DND-41 (cell line): Measurements from ENCODE around the gene CLIP3.

ENCODE experiments used
- ATAC-seq: fragments of 200-7000 bp; cut with Tn5 transposase; 3 replicates; pipeline ENCODE4 v1.9.1; 2021; ENCODE audit warnings: low read depth; ENCODE audit not compliant: insufficient read depth
- DNase-seq: peaks from one replicate; pipeline ENCODE4 v3.0.0-alpha.2; 2020
- H2AFZ ChIP-seq: 2 replicates; pipeline ENCODE4 v1.6.0; 2012; ENCODE audit warnings: low read depth, low read length
- H3K27ac ChIP-seq: 2 replicates; pipeline ENCODE4 v1.5.1; 2012; ENCODE audit warnings: low read length, inconsistent platforms
- H3K27me3 ChIP-seq: fragments of 200-600 bp; sonication (generic); 2 replicates; pipeline ENCODE4 v1.6.0; 2012; ENCODE audit warnings: low read length, mild to moderate bottlenecking, inconsistent platforms; ENCODE audit not compliant: insufficient read depth, poor library complexity
- H3K36me3 ChIP-seq: 2 replicates; pipeline ENCODE4 v1.5.1; 2012; ENCODE audit warnings: low read length, inconsistent platforms; ENCODE audit not compliant: insufficient read depth
- H3K4me1 ChIP-seq: 2 replicates; pipeline ENCODE4 v1.5.1; 2012; ENCODE audit warnings: mild to moderate bottlenecking, low read length; ENCODE audit not compliant: insufficient read depth
- H3K4me2 ChIP-seq: 2 replicates; pipeline ENCODE4 v1.6.0; 2012; ENCODE audit warnings: mild to moderate bottlenecking, moderate library complexity, low read length, inconsistent platforms; ENCODE audit not compliant: insufficient read depth
- H3K4me3 ChIP-seq, 2 experiments: fragments of 200-600 bp in 1 of 2; shearing (Covaris generic) in 1 of 2; 2 replicates each; pipeline ENCODE4 v1.5.1; 2012 to 2016; ENCODE audit warnings: inconsistent platforms in 2 of 2, low read length in 2 of 2, mild to moderate bottlenecking in 2 of 2, low read depth in 1 of 2, moderate library complexity in 1 of 2
- H3K79me2 ChIP-seq: 2 replicates; pipeline ENCODE4 v1.6.0; 2012; ENCODE audit warnings: low read length, inconsistent platforms; ENCODE audit not compliant: insufficient read depth
- H3K9ac ChIP-seq: 2 replicates; pipeline ENCODE4 v1.6.0; 2012; ENCODE audit warnings: low read depth, mild to moderate bottlenecking, inconsistent platforms, low read length, moderate library complexity
- H3K9me3 ChIP-seq: 2 replicates; pipeline ENCODE4 v1.5.1; 2012; ENCODE audit warnings: low read length, moderate library complexity, mild to moderate bottlenecking, inconsistent platforms; ENCODE audit not compliant: insufficient read depth, severe bottlenecking
- H4K20me1 ChIP-seq: 2 replicates; pipeline ENCODE4 v1.6.0; 2012; ENCODE audit warnings: low read length; ENCODE audit not compliant: insufficient read depth
- CTCF ChIP-seq: IDR thresholded peaks from 2 replicates; pipeline ENCODE4 v1.5.1; 2012; ENCODE audit warnings: borderline replicate concordance, low read length, moderate library complexity, mild to moderate bottlenecking; ENCODE audit not compliant: poor library complexity, severe bottlenecking; ENCODE audit errors: extremely low read depth
- EZH2 ChIP-seq: IDR thresholded peaks from 3 replicates; pipeline ENCODE4 v1.6.1; 2012; ENCODE audit warnings: borderline replicate concordance, low read depth, mild to moderate bottlenecking, moderate library complexity, low read length, inconsistent platforms; ENCODE audit not compliant: severe bottlenecking

The CLIP3 gene

GRCh38 chr19:35991731-35992450 is 40.8 kb downstream of the CLIP3 start:
- no peak for DNase-seq
- Histone ChIP-seq H3K27ac (no peak overlapping the region), H3K9ac (no peak overlapping the region), H2AFZ (no peak overlapping the region), H3K79me2 (peaks cover 22% of the 10 kb centered on the region), H3K4me1 (peaks cover 25% of the 10 kb centered on the region), H4K20me1 (peaks cover 15% of the 10 kb centered on the region; the same call in 1 of the 2 replicates), H3K36me3 (peaks cover 4% of the 10 kb centered on the region; the same call in 1 of the 2 replicates), H3K27me3 (peaks cover 8% of the 10 kb centered on the region), H3K9me3 (no peaks in the 10 kb centered on the region), H3K4me2 (no peak overlapping the region), H3K4me3 (no peak overlapping the region)
- no peak for ATAC-seq
- TF ChIP-seq CTCF, result no peak
- no peak for TF ChIP-seq EZH2

- Histone ChIP-seq H3K9ac (no peak overlapping the region), H3K4me2 (no peak overlapping the region), H3K27me3 (peaks cover 15% of the 10 kb centered on the region), H3K27ac (no peak overlapping the region), H3K4me3 (no peak overlapping the region), H2AFZ (no peak overlapping the region), H3K79me2 (peaks cover 14% of the 10 kb centered on the region), H3K36me3 (no peaks in the 10 kb centered on the region; the same call in 1 of the 2 replicates), H3K4me1 (peaks cover 17% of the 10 kb centered on the region), H4K20me1 (peaks cover 7% of the 10 kb centered on the region; the same call in 1 of the 2 replicates), H3K9me3 (no peaks in the 10 kb centered on the region)
- DNase-seq (no peak), ATAC-seq (no peak)
- TF ChIP-seq CTCF (no peak), EZH2 (no peak)
Measured at GRCh38 chr19:35990771-35991730, 41.6 kb downstream of the CLIP3 start.

- Histone ChIP-seq H2AFZ (no peak overlapping the region), H3K79me2 (peaks cover 5% of the 10 kb centered on the region), H3K27ac (no peak overlapping the region), H4K20me1 (no peaks in the 10 kb centered on the region; the same call in 1 of the 2 replicates), H3K4me1 (peaks cover 10% of the 10 kb centered on the region), H3K4me3 (no peak overlapping the region), H3K4me2 (no peak overlapping the region), H3K36me3 (no peaks in the 10 kb centered on the region; the same call in 1 of the 2 replicates), H3K9me3 (no peaks in the 10 kb centered on the region), H3K27me3 (peaks cover 21% of the 10 kb centered on the region), H3K9ac (no peak overlapping the region)
- ATAC-seq (no peak), DNase-seq (no peak)
- TF ChIP-seq EZH2 (no peak), CTCF (no peak)
Measured at GRCh38 chr19:35990156-35990555, 42.5 kb downstream of the CLIP3 start.
